NCI-H82 treated with DMSO at 0.1 percent for 48 hours (cell line): ENCODE data around the gene DSC3.
"Not testable (repeated sequence)": the region's sequence is repeated elsewhere in the genome, so short reads cannot be mapped to it uniquely, and the experiment has no call there.

ENCODE experiments used
- DNase-seq: peaks from one replicate; lab custom pipeline; 2025; ENCODE audit not compliant: unreplicated experiment; lab: John Stamatoyannopoulos, UW

Gene DSC3

GRCh38 chr18:30978091-30978490 lies 64.5 kb downstream of the DSC3 start:
- not testable (repeated sequence) for DNase-seq

- no peak for DNase-seq
Measured at GRCh38 chr18:30971338-30971956, 71.1 kb downstream of the DSC3 start.

GRCh38 chr18:30970196-30970816 lies 72.2 kb downstream of the DSC3 start:
- DNase-seq = no peak

- no peak for DNase-seq
Measured at GRCh38 chr18:30969670-30970170, 72.8 kb downstream of the DSC3 start.

- DNase-seq = no peak
Measured at GRCh38 chr18:30967701-30968100, 74.8 kb downstream of the DSC3 start.

GRCh38 chr18:30965237-30965636 lies 77.3 kb downstream of the DSC3 start:
- no peak for DNase-seq

- DNase-seq = no peak
Measured at GRCh38 chr18:30960661-30961060, 81.9 kb downstream of the DSC3 start.

GRCh38 chr18:30957066-30957465 lies 85.5 kb downstream of the DSC3 start:
- no peak for DNase-seq

GRCh38 chr18:30954262-30954661 lies 88.3 kb downstream of the DSC3 start:
- DNase-seq = no peak

GRCh38 chr18:30945761-30946160 lies 96.8 kb downstream of the DSC3 start:
- DNase-seq = no peak

- DNase-seq = no peak
Measured at GRCh38 chr18:30944773-30945417, 97.6 kb downstream of the DSC3 start.

- no peak for DNase-seq
Measured at GRCh38 chr18:30940952-30941539, 101.5 kb downstream of the DSC3 start.
